Body of pancreas (tissue), 4 donors: ENCODE measurements around the gene TCF3.

ENCODE experiments used
- CTCF ChIP-seq, 7 experiments: fragments of 450-650 bp in 4 of 7; fragments of 200-600 bp in 3 of 7; sonication (generic) in 3 of 7; IDR thresholded peaks; one replicate each; pipeline ENCODE4 v1.5.1; 2016 to 2019; ENCODE audit warnings: antibody characterized with exemption in 7 of 7
- POLR2A ChIP-seq, 3 donors: fragments of 450-650 bp; IDR thresholded peaks; one replicate each; pipeline ENCODE4 v1.6.1; 2016; ENCODE audit warnings: antibody characterized with exemption in 3 of 3, mild to moderate bottlenecking in 2 of 3

DNA sequence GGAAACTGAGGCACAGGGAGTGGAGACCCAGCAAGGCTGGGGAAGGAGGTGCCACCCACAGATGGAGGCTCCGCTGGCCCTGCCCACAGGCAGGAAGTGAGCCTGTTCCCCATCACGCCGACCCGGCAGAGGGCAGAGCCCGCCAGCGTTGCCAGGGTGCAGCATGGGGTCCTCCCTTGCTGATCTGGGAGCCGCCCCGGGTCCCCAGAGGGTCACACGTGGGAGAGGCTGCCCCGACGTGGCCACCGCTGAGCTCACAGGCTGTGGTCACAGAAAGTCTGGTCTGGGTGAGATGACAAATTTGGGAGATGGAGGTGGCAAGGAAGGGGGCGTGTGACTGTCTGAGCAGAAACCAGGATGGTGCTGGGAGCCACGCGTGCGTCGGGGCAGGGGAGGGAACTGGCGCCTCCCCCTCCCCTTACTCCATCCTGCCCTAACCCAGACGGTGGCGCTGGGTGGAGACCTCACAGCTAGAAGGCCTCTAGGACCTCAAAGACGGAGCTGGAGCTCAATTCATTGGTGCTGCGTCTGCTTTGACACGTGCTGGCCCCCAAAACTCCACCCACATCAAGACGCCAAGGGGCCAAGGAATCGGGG lies 92.0 kb downstream of the TCF3 start:
- TF ChIP-seq CTCF (IDR thresholded peaks at IDR 0.05) (no peak), POLR2A (IDR thresholded peaks at IDR 0.05) (no peak)
